ENCODE data around the gene MAST2. TPM values are rescaled to one million over a fixed set of nuclear protein-coding genes. Genes with fewer than 3 reads are reported as not detected.

Gene MAST2
- total RNA-seq, 6 experiments from 2014 or later = 27.8 to 40.7 (median 29.7) TPM

DNA sequence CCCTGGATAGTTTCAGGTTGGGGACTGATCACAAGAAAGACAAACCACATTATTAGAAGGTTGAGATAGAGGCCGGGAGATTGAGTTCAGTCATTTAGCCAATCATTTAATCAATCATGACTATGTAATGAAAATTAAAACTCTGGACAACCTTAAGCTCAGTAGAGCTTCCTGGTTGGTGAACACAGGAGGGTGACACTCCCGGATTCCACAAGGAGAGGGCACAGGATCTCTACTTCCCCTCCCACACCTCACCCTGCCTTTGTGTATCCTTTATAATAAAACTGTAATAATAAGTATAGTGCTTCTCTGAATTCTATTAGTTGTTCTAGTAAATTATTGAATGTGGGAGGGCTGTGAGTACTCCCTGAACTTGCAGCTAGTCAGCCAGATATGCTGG lies 178.9 kb downstream of the MAST2 start:
- Mint-ChIP-seq H3K36me3 (ENCODE audit: low read depth) (peaks cover 11% of the 10 kb centered on the region), H3K27me3 (ENCODE audit: insufficient read depth) (peaks cover 1% of the 10 kb centered on the region; the same call in 1 of the 2 replicates), H3K4me3 (no peak overlapping the region), H3K9me3 (peaks cover 8% of the 10 kb centered on the region), H3K27ac (no peak overlapping the region), H3K4me1 (ENCODE audit: low read depth) (peaks cover 16% of the 10 kb centered on the region)
- DNase-seq = no peak
- no peak for TF ChIP-seq CTCF (IDR thresholded peaks at IDR 0.05)

DNA sequence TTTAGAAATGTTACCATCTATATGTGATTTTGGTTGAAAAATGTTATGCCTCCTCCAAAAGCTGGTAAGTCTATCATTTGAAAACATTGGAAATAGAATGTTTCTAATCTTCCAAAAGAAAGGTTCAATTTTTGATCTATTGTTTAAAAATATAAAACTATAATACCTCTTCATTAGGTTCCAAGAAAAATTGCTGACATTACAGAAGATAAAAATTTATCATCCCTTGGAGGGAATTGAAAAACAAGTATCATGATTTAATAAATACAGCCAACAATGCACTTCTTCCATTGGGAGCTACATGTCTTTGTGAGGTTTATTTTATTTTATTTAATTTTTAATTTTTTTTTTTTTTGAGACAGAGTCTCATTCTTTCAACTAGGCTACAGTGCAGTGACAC lies 180.6 kb downstream of the MAST2 start:
- H3K27ac Mint-ChIP-seq = no peak overlapping the region

DNA sequence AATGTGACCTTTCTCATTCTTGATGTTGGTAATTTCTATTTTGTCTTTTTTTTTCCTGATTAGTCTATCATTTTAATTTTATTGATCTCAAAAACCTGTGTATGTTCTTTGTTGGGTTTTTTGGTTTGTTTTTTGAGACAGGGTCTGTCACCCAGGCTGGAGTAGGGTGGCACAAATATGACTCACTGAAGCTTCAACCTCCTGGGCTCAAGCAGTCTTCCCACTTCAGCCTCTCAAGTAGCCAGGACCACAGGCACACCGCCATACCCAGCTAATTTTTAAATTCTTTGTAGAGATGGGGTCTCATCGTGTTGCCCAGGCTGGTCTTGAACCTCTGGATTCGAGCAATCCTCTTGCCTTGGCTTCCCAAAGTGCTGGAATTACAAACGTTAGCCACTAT lies 183.8 kb downstream of the MAST2 start:
- no peak for DNase-seq
- no peaks in the 10 kb centered on the region for H3K27me3 Mint-ChIP-seq (ENCODE audit: insufficient read depth)
- TF ChIP-seq CTCF (IDR thresholded peaks at IDR 0.05) = no peak
- H3K4me1 Mint-ChIP-seq (ENCODE audit: low read depth) = peaks cover 10% of the 10 kb centered on the region
- no peak overlapping the region for H3K27ac Mint-ChIP-seq
- no peaks in the 10 kb centered on the region for H3K9me3 Mint-ChIP-seq
- H3K36me3 Mint-ChIP-seq (ENCODE audit: low read depth) = peaks cover 15% of the 10 kb centered on the region
- H3K4me3 Mint-ChIP-seq = no peak overlapping the region

More for the DNA sequence above, 180.6 kb downstream of the MAST2 start:
- no peak for DNase-seq
- Mint-ChIP-seq H3K36me3 (ENCODE audit: low read depth) (peaks cover 11% of the 10 kb centered on the region), H3K9me3 (peaks cover 8% of the 10 kb centered on the region), H3K4me3 (no peak overlapping the region), H3K4me1 (ENCODE audit: low read depth) (peaks cover 18% of the 10 kb centered on the region), H3K27me3 (ENCODE audit: insufficient read depth) (no peaks in the 10 kb centered on the region)
- TF ChIP-seq CTCF (IDR thresholded peaks at IDR 0.05) = no peak

DNA sequence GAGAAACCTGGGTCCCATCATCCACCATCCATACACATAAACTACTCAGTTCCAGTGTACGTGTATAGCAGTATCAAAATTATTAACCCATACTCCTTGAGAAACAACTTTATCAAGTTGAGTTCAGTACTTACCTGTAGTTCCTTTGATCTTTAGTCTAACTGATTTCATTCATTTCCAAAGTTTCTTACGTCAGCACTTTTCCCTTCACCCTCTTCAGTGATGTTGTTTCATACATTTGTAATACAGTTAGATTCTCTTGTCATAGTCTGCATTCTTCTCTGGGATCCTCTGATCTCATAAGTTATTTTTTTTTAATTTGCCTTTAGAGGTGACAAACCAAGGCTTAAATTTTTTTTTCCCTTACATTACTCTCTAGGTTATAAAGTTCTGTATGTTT lies 185.8 kb downstream of the MAST2 start:
- Mint-ChIP-seq H3K9me3 (no peaks in the 10 kb centered on the region), H3K27me3 (ENCODE audit: insufficient read depth) (no peaks in the 10 kb centered on the region), H3K4me1 (ENCODE audit: low read depth) (peaks cover 9% of the 10 kb centered on the region), H3K4me3 (no peak overlapping the region), H3K27ac (no peak overlapping the region), H3K36me3 (ENCODE audit: low read depth) (peaks cover 16% of the 10 kb centered on the region; the same call in 1 of the 2 replicates)
- DNase-seq = no peak
- TF ChIP-seq CTCF (IDR thresholded peaks at IDR 0.05) = no peak

GRCh38 chr1:45994423-45994822 lies 191.0 kb downstream of the MAST2 start:
- DNase-seq = no peak
- peaks cover 3% of the 10 kb centered on the region; the same call in 1 of the 2 replicates for H3K27me3 Mint-ChIP-seq (ENCODE audit: insufficient read depth)
- peaks cover 17% of the 10 kb centered on the region for H3K4me1 Mint-ChIP-seq (ENCODE audit: low read depth)
- no peaks in the 10 kb centered on the region; the same call in 1 of the 2 replicates for H3K9me3 Mint-ChIP-seq
- no peak overlapping the region for H3K4me3 Mint-ChIP-seq
- peaks cover 20% of the 10 kb centered on the region; the same call in 1 of the 2 replicates for H3K36me3 Mint-ChIP-seq (ENCODE audit: low read depth)
- TF ChIP-seq CTCF (IDR thresholded peaks at IDR 0.05) = no peak
- H3K27ac Mint-ChIP-seq = no peak overlapping the region

DNA sequence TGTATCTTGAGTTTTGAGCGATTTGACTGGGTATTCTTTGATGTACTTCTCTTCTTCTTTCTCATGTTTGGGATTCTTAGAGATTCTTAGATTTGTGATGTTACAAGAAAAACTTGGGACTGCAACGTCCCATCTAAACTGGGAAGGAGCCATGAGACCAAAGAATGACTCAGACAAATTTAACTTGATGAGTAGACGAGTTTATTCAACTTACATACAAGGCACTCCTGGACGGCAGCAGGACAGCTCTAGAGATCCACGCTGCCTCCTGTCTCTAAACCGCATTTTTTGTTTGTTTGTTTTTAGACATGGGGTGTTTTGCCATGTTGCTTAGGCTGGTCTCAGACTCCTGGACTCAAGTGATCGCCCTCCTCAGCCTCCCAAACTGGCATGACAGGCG lies 191.9 kb downstream of the MAST2 start:
- Mint-ChIP-seq H3K9me3 (no peaks in the 10 kb centered on the region; the same call in 1 of the 2 replicates), H3K4me1 (ENCODE audit: low read depth) (peaks cover 22% of the 10 kb centered on the region), H3K27me3 (ENCODE audit: insufficient read depth) (peaks cover 3% of the 10 kb centered on the region; the same call in 1 of the 2 replicates), H3K4me3 (no peak overlapping the region), H3K27ac (peak overlapping the region; percentile 59), H3K36me3 (ENCODE audit: low read depth) (peaks cover 23% of the 10 kb centered on the region)
- no peak for TF ChIP-seq CTCF (IDR thresholded peaks at IDR 0.05)
- DNase-seq = peak; percentile 15

Measured in HFFc6 (cell line).